H1 (cell line): Measurements from ENCODE around the gene ZNF75A. TPM values are rescaled to one million over a fixed set of nuclear protein-coding genes. Genes with fewer than 3 reads are reported as not detected.

Experiments
- NANOG ChIP-seq: IDR thresholded peaks from 2 replicates; pipeline ENCODE4 v1.6.1; 2011; ENCODE audit warnings: low read length, low read depth, mild to moderate bottlenecking, inconsistent platforms; ENCODE audit not compliant: insufficient read depth, poor library complexity, severe bottlenecking
- polyA plus RNA-seq, 7 experiments: library from polyadenylated mRNA; depleted of rRNA in 3 of 7; stranded (reverse) in 5 of 7; unstranded in 2 of 7; fragments of >200 nt in 5 of 7; fragments of 200-250 nt in 2 of 7; gene quantifications; 1 replicate in 5 of 7; 2 replicates in 1 of 7; 4 replicates in 1 of 7; pipeline versions ENCODE4 v1.2.1 to v1.2.3, GENCODE V29; 2011 to 2013; ENCODE audit warnings: missing spikeins in 2 of 7, mixed read lengths in 2 of 7
- total RNA-seq: library from RNA; stranded (reverse); fragmentation: NEBNext Ultra II Directional; extraction: Animal tissue kit (Norgen Biotek cat#: 25700); gene quantifications from 2 replicates; pipeline ENCODE4 v1.2.1, GENCODE V29; 2021

ZNF75A gene
- total and polyA plus RNA-seq, 2 of the 8 experiments (the other 6 are each of a cell fraction or from before 2014, with no cell fraction given), result 9.3 to 30.0 TPM

- TF ChIP-seq NANOG, result no peak
These were observed 20.2 kb upstream of the ZNF75A start (continued) for GRCh38 chr16:3285131-3285530.
